Measurements from ENCODE around the gene DCUN1D3. TPM values are rescaled to one million over a fixed set of nuclear protein-coding genes. Genes with fewer than 3 reads are reported as not detected.
A peak's percentile ranks its signal among the peaks of the same experiment; 100 is the strongest.

DCUN1D3 gene
- polyA plus RNA-seq, 3 donors = 8.8 to 12.3 (median 11.1) TPM

DNA sequence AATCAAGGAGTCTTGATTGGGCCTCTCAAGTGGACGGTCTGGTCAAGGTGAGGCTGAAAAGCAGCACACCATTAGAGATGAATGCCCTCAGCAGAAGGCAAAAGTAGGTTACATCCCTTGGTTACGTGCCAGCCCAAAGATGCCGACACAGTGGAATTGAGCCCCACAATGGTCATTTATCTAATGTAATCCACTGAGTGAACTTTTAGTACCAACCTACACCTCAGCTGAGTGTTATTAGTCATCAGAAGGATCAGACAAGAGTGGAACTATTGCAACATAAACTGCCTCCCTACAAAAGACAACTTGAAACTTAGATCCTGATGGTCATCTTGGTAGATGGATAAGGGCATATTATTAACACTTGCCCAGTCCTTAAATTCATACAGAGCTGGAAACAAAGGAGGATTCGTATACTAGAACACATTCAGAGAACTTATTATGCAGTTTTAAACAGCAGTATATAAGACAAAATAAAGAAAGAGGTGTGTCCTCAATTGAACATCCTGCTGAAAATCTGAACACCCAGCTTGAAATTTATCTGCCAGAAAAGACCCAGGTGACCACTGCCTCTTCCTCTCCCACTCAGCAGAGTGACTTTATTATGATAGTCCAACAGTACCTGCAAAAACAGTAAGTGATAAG, 2.8 kb downstream of the DCUN1D3 start:
- DNase-seq = no peak

DNA sequence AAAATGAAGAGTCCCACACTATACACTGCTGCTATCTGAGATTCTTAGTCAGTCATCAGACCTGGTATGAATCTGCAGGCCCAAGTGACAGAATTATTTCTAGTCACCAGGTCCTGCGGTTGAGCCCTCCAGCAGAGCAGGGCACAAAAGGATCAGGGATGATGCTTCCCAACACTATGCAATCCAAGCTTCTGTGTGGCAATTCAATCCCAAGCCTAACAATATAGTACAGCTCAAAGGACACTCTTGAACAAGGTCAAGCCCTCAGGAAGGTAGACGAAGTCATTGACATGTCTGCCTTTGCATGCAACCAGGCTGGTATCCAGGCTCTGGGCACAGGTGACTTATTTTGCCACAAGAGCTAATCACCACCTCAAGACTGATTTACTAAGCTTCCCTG, 5.8 kb downstream of the DCUN1D3 start:
- DNase-seq = no peak

DNA sequence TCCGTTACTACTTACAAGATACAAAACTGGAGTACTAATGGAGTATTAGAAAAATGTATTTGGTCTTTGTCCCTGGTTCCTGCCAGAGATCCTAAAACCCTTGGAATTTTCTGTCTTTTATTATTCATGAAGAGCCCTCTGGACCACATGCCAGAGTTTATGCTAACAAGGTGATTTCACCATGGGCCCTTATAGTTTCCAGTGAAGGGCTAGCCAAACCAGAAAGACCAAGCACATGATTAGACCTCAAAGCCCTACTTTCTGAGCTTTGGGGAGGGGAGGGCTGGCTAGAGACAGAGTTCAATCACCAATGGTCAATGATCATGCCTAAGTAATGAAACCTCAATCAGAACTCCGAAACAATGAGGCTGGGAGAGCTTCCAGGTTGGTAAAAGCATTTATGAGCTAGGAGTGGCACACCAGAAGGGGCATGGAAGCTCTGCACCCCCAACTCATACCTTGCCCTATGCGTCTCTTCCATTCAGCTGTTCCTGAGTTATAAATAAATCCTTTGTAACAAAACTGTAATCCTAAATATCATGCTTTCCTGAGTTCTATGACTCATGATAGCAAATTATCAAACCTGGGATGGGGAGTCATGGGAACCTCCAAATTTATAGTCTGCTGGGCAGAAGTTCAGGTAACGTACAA, 10.4 kb downstream of the DCUN1D3 start:
- no peak for DNase-seq

DNA sequence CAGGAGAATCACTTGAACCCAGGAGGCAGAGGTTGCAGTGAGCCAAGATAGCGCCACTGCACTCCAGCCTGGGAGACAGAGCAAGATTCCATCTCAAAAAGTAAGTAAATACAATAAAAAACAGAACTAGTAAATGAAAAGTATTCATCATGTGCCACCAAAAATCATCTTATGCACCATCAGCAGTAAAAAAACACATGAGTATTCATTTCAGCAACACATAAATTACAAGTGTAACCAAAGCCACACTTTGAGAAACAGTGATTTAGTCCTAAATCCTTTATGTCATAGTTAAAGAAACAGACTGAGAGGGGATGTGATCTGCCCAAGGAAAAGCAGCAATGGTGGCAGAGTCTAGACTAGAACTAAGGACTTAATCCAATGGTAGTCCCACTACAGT, 13.0 kb downstream of the DCUN1D3 start:
- no peak for DNase-seq

DNA sequence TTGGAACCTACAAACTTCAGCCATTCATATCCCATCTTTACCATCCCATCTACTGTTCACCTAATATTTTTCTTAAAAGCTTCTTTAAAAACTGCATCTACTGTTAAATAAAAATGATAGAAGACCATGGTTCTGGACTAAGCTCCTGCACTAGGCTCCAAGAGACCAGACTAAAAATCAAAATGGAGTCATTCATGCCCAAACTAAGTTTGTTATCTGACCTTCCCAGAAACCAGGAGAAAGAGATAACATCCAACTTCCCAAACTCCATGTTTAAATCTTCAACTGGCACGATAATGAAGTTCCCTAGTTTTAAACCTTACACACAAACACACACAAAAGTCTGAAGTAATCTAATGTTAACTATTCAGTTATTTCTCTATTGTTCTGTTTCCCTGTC, 13.8 kb downstream of the DCUN1D3 start:
- DNase-seq = no peak

DNA sequence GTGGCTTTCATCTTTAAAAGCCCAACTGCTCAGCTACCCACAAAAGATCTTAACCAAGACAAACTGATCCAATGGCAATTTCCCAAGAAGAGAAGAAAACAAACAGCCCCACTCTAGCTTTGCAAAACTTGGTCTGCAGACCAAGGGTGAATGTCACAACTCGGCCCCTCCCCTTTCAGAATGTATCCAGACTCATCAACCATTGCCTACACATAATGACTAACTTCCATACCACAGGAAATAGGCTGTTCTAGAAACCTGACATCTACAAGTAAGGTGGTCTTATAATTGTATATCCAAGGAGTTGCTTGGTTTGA, 16.0 kb downstream of the DCUN1D3 start:
- no peak for DNase-seq

DNA sequence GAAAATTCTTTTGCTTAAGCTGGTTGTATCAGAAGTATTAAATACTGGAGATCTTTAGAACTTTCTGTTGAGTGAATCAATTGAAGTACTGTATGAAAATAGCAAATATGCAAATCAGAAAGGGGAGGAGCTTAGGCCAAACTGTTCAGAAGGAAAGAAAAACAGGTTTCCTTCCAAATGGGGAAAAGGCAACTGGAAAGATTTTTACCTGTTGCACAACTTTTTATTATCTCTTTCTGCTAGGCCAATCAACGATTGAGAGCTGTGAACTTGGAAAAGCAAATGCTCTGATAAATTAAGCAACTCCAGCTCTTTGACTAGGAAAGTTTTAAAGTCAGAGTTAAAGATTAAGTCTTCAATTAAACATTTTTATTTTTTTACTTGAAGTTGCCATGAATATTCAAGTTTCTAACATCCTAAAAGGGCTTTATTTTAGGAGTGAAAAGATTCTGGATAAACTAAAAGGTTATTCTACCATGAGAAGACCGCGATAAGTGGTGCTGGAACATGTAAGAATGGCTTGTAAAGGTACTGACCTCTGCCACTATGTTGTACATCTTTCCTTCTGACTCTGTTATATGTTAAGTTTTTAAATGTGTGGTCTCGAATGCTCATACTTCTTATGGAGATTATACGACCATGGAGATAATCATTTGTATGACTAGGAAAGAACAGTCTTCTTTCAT, 16.5 kb downstream of the DCUN1D3 start:
- no peak for DNase-seq

DNA sequence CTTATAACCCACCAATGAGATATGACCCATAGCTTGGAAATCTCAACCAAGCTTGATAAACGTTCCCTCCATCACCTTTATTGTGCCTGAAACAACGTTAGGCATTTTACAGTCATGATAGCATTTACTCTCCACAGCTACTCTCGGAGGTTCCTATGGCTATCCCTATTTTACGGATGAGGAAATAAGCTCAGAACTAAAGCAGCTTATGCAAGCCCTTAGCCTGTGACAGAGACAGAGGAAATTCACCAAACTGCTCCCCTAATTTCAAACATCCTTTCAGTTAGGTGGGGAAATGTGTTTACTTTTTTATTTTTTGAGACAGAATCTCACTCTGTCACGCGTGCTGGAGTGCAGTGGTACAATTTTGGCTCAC, 18.7 kb downstream of the DCUN1D3 start:
- no peak for DNase-seq

DNA sequence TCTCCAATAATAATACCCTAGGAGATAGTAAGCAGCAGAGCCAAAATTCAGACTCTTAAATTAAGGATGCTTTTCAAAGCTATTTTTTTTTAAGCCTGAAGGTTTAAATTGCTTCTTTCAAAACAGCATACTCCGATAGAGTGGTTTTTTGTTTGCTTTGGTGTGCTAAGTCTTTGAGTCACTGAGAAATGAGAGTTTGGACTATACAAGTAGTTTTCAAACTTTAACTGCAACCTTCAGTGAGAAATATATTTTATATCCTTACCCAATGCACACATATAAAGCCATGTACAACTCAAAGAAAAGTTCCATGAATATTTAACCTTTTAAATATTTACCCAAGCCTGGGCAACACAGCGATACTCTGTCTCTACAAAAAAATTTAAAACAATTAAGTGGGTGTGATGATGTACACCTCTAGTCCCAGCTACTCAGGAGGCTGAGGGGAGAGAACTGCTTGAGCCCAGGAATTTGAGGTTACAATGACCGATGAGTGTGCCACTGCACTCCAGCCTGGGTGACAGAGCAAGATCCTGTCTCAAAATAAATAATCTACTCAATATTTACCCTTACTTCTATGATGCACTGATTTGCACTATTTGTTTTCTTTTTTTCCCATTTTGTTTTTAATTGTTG, 19.2 kb downstream of the DCUN1D3 start:
- DNase-seq = no peak

DNA sequence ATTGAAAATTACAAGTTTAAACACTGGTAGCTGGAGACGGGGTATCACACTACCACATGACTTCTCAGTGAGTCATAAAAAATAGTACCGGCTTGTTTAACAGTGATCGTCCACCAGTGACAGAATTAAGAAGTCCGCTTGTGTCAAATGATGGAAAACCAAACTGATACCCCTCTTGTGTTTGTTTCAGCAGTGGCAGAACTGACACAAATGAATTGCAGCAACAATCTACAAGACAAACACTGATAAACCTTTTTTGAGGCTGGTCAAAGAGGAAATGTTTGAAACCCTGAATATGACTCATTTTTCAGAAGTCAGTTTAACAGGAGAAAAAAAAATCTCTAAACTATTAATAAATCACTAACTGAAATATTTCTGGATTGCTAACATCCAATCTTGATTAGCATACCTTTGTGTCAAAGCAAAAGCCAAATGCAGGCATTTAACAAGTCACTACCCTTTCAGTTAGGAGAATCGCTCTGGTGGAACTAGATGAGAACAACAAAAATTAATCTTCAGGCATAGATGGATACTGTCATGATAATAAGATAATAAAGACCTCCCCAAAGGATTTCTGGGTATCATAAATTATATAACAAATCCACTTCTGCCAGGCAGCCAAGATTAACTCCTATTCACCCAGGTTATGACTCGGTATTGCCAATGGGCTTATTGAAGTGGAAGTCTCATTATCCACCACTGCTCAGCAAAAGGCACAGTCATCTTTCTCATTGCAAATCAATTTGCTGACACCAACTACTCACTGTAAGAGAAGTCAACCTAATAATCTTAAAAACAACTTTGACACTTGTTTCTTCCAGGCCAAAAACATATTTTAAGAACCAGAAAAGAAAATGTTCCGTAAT, 20.8 kb downstream of the DCUN1D3 start:
- no peak for DNase-seq

DNA sequence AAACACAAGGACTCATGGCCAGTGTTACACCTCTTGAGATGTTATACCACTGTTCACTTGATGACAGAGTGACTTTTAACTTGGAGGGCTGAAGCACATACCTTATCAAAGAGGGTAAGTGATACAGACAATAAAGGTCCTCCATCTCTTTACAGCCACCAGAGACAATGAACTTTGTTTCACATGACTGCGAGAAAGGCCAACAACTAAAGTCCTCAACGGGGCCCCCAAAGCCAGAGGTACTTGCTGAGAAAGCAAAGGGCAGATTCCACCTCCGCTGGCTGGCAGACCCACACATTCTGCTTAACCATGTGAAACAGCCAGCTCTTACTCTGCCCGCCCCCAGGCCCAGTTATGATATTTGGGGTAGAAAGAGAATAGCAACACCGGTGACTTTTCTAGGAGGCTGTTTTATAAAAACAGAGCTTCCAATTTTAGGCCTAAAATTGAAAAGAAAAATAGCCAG, 21.4 kb downstream of the DCUN1D3 start:
- peak; percentile 59 for DNase-seq

DNA sequence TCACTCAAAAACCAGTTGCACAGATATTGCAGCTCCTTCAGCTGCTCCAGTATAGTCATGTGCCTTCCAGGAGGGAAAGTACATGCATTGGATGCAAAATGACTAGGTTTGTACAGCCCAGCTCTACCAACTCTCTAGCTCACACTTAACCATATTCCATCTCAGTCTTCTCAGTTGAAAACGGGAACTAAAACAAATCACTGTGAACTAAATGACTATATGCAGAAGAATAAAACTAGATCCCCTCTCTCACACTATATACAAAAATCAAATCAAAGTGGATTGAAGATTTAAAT, 24.9 kb downstream of the DCUN1D3 start:
- no peak for DNase-seq

DNA sequence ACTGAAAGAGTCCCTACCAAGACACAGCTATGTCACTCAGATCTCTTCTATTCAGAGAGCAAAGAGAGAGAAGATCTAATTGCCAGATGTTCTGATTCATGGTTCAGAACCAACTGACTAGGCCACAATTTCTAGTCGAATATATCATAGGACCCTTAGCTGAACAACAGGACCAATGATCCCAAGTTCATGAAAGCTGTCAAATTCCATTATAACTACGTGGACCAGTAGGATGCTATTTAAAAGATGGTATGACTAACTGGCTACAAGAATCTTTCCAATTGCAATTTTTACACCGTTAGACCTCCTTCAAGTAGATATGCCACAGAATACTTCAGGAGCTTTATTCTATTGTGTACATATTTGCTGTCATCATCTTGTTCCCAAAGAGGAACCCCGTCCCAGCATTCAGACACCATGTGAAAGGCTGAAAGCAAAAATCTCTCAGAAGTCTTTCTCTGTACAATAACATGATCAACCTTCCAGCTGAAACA, 26.0 kb downstream of the DCUN1D3 start:
- no peak for DNase-seq

DNA sequence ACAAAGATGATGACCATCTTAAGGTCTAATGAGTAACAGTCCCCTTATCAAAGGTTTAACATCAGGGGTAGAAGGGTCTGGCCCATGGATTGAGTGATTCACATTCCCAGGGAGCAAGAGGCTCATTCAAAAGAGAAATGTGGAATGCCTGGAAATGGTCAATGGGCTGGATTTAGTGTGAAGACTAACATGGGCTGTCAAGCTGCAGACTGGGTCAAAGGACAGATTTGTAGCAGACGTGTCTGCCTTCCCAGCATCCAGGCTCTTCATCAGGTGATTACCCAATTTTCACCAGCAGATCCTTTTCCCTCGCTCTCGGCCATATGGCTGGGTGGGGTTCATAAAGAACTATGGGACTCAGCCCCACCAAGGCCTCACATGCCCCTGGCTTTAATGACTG, 26.8 kb downstream of the DCUN1D3 start:
- no peak for DNase-seq

DNA sequence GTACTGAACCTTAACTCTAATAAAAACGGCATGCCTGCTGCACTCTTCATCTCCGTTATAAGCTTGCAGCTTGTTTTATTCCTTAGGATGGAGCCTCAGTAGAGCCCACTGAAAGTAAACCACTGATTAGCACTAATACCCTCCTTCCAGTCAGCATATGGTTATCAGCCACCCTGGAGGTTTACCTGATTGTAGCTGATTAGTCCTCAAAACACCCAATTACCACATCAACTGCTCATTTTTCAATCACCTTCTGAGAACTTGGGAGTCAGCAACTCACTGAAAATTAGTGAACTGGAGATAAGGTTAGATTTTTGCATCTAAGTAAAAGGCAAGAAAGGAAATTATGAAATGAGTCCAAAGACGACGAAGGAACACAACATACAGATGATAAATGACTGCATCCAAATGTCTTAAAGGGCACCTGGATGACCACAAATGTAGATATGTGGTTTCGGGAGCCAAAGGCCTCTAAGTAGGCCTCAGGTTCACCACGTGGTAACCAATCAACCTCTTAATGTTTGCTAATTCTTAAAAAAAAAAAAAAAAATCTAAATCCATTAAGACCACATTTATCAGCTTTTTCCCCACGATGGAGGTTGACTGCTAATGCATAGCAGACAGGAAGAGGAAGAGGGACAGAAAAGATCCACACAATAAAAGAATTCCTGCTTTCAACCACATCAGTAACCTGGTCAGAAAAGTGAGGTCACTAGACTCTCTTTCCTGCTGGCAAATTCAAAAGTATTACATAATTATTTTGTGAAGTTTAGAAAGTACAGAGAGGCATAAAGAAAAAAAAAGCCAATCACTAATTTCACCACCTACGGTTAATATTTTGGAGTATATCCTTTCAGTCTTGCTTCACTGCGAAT, 28.0 kb downstream of the DCUN1D3 start:
- DNase-seq = no peak

DNA sequence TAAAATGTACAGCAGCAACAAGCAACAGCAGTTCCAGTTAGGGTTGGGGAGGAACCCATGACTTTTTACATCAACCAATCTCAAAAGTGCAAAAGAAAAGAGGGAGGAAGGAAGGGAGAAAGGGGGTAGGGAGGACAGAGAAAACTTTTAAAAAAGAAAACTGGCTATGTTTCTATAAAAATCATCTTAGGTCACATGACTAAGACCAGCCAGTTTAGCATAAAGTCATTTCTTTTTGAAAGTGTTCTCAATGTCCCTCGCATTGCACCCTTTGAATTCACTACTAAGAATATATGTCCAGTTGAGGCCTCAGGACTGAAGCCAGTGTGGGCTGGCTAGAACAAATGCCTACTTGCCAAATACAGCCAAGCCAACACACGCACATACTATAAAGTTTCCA, 28.9 kb downstream of the DCUN1D3 start:
- DNase-seq = no peak

DNA sequence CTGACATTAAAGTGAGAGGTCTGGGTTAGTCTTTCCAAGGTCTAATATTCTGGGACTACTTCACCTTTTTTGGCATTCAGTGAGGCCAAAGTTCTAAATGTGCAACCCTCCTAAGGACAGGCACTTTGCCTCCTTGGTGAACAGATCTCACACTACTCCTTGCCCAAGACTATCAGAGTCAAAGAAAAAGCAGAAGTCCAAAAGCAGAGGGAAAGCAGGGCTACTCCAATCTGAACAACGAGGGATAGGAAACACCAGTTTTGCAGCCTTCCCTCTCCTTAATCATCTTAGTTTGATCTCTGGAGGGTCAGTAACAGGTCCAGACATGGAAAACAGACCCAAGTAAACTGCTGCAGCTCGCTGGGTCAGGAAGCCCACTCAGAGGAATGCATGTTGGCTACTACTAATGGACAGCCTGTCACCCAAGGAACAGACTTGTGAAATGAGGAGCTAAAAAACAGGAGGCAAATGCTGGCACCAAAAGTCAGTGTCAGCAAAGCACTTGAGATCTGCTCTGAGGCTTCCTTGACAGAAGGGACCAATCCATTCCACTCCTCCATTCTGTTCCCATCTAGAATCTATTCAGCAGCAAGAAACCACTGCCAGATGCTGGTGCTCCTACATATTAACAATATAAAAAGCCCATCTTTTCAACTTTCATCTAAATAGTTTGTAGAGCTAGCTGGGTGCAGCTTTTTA, 29.9 kb downstream of the DCUN1D3 start:
- no peak for DNase-seq

DNA sequence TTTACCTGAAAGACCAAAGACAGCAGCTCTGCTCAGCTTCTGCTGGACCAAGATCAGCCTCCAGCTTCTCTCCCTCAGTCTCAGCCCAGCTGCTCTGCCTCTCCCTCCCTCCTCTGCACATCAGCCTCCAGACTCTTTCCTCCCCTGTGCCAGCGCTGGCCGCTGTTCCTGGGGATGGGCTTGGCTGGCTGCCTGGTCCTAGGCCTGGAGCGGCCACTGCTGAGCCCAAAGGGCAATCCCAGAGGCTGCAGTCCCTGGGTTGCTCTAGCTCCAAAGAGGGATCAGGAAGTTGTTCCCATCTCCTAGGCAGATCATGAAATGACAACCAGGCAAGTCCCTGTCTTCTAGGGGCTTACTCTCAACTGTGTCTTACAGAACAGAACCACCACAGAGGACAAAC, 31.3 kb downstream of the DCUN1D3 start:
- DNase-seq = peak; percentile 16

DNA sequence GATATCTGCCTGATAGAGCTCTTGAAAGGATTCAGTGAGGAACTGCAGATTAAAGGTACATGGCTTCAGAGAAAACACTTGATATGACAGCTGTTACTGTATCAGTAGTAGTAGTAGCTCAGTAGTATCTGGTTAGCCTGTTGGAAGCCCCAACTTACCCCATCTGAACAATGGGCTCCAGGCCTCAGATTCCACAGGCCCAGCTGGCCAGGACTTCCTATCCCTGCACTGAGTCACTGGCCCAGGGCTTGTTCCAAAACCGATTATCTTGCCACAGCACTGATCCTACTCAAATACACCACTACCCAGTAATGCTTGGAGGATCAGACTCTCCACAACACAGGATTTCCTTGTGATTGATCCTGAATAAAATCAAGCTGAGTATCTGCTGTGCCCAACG, 32.6 kb downstream of the DCUN1D3 start:
- DNase-seq = no peak

DNA sequence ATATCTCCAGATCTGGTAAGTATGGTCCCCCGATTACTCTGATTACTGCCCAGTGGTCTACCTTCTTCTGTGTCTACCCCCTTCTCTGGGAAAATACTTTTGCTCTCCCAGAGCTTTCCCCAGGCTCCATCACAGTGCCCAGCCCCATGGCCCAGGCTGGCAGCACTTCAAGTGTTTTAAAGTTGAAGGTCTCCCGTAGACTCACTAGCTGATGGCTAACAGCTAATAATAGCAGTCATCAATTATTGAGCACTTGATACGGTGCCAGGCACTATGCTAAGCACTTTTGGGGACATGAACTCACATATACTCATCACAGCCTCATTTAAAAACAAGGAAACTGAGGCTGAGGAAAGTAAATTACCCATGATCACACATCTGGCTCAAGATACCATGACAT, 33.4 kb downstream of the DCUN1D3 start:
- no peak for DNase-seq

Data from renal pelvis (tissue), 4 donors.